ENCODE data around the gene TRAT1. TPM values are rescaled to one million over a fixed set of nuclear protein-coding genes. Genes with fewer than 3 reads are reported as not detected.
"Not testable (repeated sequence)": the region's sequence is repeated elsewhere in the genome, so short reads cannot be mapped to it uniquely, and the experiment has no call there.

TRAT1 gene, protein sequence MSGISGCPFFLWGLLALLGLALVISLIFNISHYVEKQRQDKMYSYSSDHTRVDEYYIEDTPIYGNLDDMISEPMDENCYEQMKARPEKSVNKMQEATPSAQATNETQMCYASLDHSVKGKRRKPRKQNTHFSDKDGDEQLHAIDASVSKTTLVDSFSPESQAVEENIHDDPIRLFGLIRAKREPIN
- not detected in 2 replicates for total RNA-seq

DNA sequence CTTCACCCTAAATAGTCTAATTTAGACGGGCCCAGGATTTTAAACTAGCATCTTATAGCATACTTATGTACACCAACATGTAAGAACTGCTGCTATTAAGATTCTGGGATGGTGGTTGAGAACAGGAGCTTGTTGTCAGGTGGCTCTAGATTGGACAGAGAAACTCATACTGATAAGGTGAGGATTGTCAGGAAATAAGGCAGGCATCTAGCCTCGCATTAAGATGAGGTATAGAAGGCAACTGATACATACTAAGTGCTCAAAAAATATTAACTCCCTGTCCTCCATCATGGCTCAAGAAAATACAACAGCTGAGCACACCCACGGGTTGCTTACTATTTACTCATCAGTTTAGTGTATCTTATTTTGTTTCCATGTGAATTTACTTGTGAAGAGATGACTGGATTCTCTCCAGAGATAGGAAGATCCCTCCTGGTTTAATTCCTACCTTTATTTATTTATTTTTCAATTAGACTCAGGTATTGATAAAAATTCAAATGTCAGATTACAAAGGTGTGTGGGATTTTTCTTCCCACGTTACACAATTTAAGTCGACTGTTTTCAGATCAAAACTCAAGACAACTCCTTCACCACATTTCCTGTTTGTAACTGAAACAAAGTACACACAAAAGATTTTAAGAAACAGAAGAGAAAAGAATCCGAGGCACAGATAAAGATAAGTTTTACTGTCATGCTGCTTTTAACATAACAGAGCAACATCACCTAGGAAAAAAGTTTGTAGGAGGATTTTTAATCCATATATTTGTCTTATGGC lies at the start of gene TRAT1:
TSS of gene TRAT1 (plus strand) at position 664 of the 775 bp plus-strand sequence. CDS start 142 bp downstream, outside the sequence.
- DNase-seq (ENCODE audit: low read depth, low spot score), result no peak

GRCh38 chr3:108775649-108776048 lies 46.9 kb upstream of the TRAT1 start:
- DNase-seq (ENCODE audit: low read depth, low spot score), result no peak

- no peak for DNase-seq (ENCODE audit: low read depth, low spot score)
Measured at GRCh38 chr3:108779496-108779895, 43.1 kb upstream of the TRAT1 start.

DNA sequence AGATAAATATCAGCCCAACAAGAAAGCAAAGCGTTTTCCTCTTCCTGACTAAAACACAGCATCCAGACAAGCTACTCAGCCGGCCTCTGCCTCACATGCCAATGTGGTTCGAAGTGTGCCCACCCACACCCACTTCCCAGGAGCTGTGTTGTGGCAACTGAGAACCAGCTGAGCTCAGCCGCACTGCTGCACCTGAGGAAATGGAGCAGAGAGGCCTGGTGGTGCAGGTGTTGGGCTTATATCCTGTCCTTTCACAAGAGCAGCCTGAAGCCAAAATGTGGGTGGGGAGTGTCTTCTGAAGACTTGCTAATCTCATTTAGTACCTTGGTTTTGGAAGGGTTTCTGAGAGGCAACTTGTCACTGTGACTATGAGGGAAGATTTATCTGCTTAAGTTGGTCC lies 42.4 kb upstream of the TRAT1 start:
- no peak for DNase-seq (ENCODE audit: low read depth, low spot score)

GRCh38 chr3:108791473-108791872 lies 31.1 kb upstream of the TRAT1 start:
- DNase-seq (ENCODE audit: low read depth, low spot score), result no peak

DNA sequence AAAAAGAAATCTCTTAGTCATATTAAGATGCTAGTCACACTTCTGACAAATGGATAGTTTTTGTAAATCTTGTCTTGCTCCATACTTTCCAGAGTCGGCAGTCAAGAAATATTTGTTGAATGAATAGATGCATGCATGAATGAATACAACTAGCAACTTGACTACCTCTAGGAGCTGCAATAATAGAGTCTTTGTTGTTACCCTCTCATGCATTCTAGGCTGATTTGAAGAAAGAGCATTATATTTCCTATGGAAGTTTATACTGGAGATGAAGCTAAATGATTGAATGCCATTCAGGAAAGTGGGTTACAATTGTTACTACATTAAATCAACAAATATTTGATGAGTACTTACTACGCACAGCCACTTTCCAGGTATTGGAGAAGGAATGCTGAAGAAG lies 18.1 kb upstream of the TRAT1 start:
- DNase-seq (ENCODE audit: low read depth, low spot score), result no peak

DNA sequence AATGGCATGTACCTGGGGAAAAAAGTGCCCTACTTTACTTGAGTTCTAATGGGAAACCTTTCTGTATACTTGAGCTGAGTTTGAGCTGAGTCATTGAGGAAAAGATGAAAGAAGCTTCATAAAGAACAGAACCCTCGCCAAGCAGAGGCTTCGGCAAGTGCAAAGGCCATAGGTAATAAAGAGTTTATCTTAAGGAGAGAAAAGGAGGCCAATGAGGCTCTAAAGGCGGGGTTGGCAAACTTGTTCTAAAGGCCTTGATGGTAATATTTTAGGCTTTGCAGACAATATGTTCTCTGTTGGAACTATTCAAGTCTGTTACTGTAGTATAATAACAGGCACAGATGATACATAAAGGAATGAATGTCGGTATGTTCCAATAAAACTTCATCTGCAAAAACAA lies 17.6 kb upstream of the TRAT1 start:
- no peak for DNase-seq (ENCODE audit: low read depth, low spot score)

- no peak for DNase-seq (ENCODE audit: low read depth, low spot score)
Measured at GRCh38 chr3:108806316-108806715, 16.3 kb upstream of the TRAT1 start.

- no peak for DNase-seq (ENCODE audit: low read depth, low spot score)
Measured at GRCh38 chr3:108818404-108818803, 4.2 kb upstream of the TRAT1 start.

GRCh38 chr3:108820586-108820985 lies 2.0 kb upstream of the TRAT1 start:
- DNase-seq (ENCODE audit: low read depth, low spot score), result no peak

DNA sequence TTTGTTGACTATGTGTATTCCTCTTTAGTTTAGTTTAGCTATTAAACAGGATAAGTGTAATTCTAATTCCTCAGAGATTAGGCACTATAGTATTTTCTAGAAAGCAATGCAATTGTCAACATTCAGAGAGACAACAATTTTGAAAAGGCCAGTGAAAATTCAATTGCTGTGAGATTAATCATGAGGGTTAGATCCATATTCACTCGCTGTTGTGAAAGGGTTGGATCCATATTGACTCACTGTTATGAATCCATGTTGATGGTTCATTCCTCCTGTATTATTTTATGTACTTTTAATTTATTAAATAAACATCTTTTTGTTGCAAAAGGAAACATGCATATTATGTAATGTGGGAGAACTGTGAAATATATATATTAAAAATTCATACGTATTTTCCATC lies 641 bp downstream of the TRAT1 start:
- DNase-seq (ENCODE audit: low read depth, low spot score), result no peak

GRCh38 chr3:108823803-108824202 lies 1.2 kb downstream of the TRAT1 start:
- not testable (repeated sequence) for DNase-seq (ENCODE audit: low read depth, low spot score)

DNA sequence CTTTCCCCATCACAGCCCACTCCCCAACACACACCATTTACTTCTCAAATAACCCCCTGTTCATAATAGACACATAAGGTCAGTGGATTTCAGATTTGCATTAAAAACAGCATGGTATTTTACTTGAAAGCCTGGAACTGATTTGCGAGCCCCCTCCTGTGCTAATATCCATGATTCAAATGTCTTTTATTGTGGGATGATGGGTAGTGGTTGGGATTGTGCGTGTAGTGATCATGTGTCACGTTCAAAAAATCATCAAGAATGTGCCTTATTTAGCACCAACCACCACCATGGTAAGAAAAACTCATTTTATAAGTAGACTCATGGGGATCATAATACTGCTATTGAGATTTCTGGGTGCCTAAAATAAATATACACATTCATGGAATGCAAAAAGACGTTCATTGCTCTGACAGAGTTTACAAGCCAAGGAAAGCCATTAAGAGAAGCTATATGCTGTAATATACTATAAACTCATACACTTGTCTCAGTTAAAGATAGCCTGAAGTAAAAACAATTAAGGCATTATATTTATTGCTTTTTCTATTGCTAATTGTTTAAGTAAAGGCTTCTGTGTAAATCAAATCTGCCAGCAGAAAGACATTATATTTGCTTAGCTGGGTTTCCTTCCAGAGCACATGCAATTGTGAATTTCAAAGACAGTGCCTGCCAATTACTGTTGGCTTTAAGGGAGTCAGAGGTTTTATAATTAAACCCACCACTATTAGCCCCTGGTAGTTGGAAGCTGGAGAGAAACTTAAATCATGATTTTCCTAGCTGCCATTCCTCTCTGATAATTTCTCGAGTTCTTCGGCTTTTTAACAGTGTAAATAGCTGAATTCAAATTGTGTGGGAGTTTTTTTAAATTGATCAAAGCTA lies 4.0 kb downstream of the TRAT1 start:
- no peak for DNase-seq (ENCODE audit: low read depth, low spot score)

DNA sequence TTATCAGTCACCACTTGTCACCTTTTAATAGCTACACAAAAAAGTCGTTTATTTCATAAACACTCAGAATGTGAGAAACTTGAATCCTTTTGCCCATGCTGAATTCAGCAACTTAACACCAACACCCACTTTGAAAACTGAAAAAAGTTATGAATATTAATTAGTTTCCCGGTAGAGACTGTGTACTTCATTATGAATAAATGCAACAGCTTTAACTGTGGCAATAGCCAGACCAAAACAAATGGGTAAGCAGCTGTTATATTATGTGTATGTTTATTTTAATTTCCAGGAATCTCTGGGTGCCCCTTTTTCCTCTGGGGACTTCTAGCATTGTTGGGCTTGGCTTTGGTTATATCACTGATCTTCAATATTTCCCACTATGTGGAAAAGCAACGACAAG lies 7.8 kb downstream of the TRAT1 start:
- DNase-seq (ENCODE audit: low read depth, low spot score), result no peak

- no peak for DNase-seq (ENCODE audit: low read depth, low spot score)
Measured at GRCh38 chr3:108830991-108831614, 8.5 kb downstream of the TRAT1 start.

DNA sequence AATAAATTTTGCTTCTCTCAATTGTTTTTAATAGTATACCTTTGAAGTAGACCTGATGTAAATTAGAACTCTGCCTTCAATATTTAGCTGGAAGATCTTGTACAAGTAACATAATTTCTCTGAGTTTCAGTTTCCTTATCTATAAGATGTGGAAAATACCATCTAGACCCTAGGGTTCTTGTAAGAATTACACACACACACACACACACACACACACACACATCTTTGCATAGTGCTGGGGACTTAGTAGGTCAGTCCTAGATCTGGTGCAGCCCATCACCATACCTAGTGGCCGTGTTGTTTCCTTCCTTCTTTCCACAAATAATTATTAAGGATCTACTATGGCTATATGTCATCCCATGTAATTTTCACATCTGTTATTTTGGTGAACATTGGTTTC lies 11.0 kb downstream of the TRAT1 start:
- no peak for DNase-seq (ENCODE audit: low read depth, low spot score)

- DNase-seq (ENCODE audit: low read depth, low spot score), result no peak
Measured at GRCh38 chr3:108834551-108834950, 12.0 kb downstream of the TRAT1 start.

- no peak for DNase-seq (ENCODE audit: low read depth, low spot score)
Measured at GRCh38 chr3:108835101-108835500, 12.5 kb downstream of the TRAT1 start.

- DNase-seq (ENCODE audit: low read depth, low spot score), result no peak
Measured at GRCh38 chr3:108838436-108838835, 15.8 kb downstream of the TRAT1 start.

GRCh38 chr3:108845709-108846293 lies 23.2 kb downstream of the TRAT1 start:
- DNase-seq (ENCODE audit: low read depth, low spot score), result no peak

- DNase-seq (ENCODE audit: low read depth, low spot score), result no peak
Measured at GRCh38 chr3:108847187-108847586, 24.6 kb downstream of the TRAT1 start.

All from pulmonary artery endothelial cell (primary cell).